Loucy (cell line): ENCODE measurements around the gene SHOC2.

Source experiments
- EZH2phosphoT487 ChIP-seq: fragments of 200-600 bp; IDR thresholded peaks from 2 replicates; pipeline ENCODE4 v1.6.1; 2018; ENCODE audit warnings: antibody characterized with exemption, mild to moderate bottlenecking, moderate library complexity, borderline replicate concordance
- TF ChIP-seq, protein P1 (sequence below): fragments of 200-600 bp; sonication (generic); conservative IDR thresholded peaks from 2 replicates; pipeline ENCODE4 v1.5.1; 2014; ENCODE audit warnings: mild to moderate bottlenecking, antibody characterized with exemption, low read length

DNA sequence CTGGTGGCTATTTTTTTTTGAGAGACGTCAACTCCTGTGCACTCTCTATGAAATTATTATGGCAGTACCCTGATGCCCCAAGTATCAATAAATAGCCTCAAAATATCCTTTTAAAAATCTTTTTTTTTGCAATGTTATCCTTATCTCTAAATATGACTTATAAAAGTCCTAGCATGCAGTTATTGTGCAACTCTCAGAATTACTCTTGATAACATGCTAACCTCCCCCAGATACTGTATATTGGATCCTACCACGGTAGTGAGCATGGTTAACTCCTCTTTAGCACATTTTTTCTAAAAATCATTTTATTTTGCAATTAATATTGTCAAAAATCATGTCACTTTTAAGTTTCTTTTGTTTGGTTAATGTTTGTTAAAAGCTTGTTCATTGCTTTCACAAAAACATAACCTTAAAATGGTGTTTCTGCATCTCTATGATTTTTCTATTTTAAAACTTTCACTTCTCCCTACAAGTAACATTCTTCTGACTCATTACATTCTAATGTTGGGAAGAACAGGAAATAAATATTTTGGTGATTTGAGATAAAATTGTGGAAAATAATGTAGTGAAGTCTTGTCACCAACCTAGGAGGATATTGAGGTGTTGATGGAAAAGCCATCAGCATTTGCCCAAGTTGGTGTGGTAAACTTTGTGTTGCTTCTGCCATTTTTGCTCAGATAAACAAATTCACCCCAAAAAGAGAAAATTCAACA, 115.3 kb downstream of the SHOC2 start:
- TF ChIP-seq EZH2phosphoT487 = no peak
- TF ChIP-seq, protein P1, sequence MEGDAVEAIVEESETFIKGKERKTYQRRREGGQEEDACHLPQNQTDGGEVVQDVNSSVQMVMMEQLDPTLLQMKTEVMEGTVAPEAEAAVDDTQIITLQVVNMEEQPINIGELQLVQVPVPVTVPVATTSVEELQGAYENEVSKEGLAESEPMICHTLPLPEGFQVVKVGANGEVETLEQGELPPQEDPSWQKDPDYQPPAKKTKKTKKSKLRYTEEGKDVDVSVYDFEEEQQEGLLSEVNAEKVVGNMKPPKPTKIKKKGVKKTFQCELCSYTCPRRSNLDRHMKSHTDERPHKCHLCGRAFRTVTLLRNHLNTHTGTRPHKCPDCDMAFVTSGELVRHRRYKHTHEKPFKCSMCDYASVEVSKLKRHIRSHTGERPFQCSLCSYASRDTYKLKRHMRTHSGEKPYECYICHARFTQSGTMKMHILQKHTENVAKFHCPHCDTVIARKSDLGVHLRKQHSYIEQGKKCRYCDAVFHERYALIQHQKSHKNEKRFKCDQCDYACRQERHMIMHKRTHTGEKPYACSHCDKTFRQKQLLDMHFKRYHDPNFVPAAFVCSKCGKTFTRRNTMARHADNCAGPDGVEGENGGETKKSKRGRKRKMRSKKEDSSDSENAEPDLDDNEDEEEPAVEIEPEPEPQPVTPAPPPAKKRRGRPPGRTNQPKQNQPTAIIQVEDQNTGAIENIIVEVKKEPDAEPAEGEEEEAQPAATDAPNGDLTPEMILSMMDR = no peak
